H1 (cell line): Measurements from ENCODE around the gene SORCS3. TPM values are rescaled to one million over a fixed set of nuclear protein-coding genes. Genes with fewer than 3 reads are reported as not detected.
A peak's percentile ranks its signal among the peaks of the same experiment; 100 is the strongest.

Experiments used
- CTCF ChIA-PET: fragments of 300-600 bp; sonication (Branson Sonifier 250); formaldehyde crosslinking; loops from one replicate; lab custom pipeline; 2021; ENCODE audit not compliant: partially characterized antibody; lab: Charles Lee
- POLR2A ChIA-PET: fragments of 300-600 bp; sonication (Branson Sonifier 250); formaldehyde crosslinking; loops from one replicate; lab custom pipeline; 2021; ENCODE audit warnings: inconsistent platforms; ENCODE audit not compliant: partially characterized antibody; lab: Charles Lee
- DNase-seq, 2 experiments: peaks; one replicate each; pipeline versions ENCODE4 v3.0.0 to v3.0.0-alpha.2; 2010 to 2022; ENCODE audit warnings: low spot score in 2 of 2, low read depth in 1 of 2, mixed read lengths in 1 of 2
- FAIRE-seq: peaks from 2 replicates; lab custom pipeline; 2011; peaks lifted over from hg19 to GRCh38; lab: Jason Lieb, UNC
- H2AFZ ChIP-seq: 2 replicates; pipeline ENCODE4 v1.8.1; 2012; ENCODE audit warnings: low read length, inconsistent platforms
- H2AK5ac ChIP-seq: 2 replicates; pipeline ENCODE4 v1.6.1; 2013; ENCODE audit warnings: low read depth, low read length
- H2BK120ac ChIP-seq: replicated peaks from 2 replicates; pipeline ENCODE3; 2013; ENCODE audit warnings: low read depth, low read length, inconsistent platforms
- H2BK12ac ChIP-seq: 2 replicates; pipeline ENCODE4 v1.6.1; 2013; ENCODE audit warnings: low read depth, low read length
- H2BK15ac ChIP-seq: 2 replicates; pipeline ENCODE4 v1.6.1; 2013; ENCODE audit warnings: low read length
- H2BK20ac ChIP-seq: 2 replicates; pipeline ENCODE4 v1.6.1; 2013; ENCODE audit warnings: low read length
- H2BK5ac ChIP-seq: 2 replicates; pipeline ENCODE4 v1.6.1; 2013; ENCODE audit warnings: low read depth, low read length
- H3K14ac ChIP-seq: 2 replicates; pipeline ENCODE4 v1.6.1; 2013; ENCODE audit warnings: inconsistent platforms; ENCODE audit not compliant: insufficient read length
- H3K18ac ChIP-seq: 2 replicates; pipeline ENCODE4 v1.6.1; 2013; ENCODE audit warnings: low read length; ENCODE audit errors: extremely low read depth
- H3K23ac ChIP-seq: 2 replicates; pipeline ENCODE4 v1.6.1; 2013; ENCODE audit warnings: inconsistent platforms; ENCODE audit not compliant: insufficient read length
- H3K23me2 ChIP-seq: 2 replicates; pipeline ENCODE4 v1.6.1; 2013; ENCODE audit warnings: low read depth, low read length
- H3K27ac ChIP-seq: 2 replicates; pipeline ENCODE4 v1.6.1; 2011; ENCODE audit warnings: low read depth, low read length, inconsistent platforms
- H3K27me3 ChIP-seq, 4 experiments: replicated peaks in 1 of 4; 1 replicate in 1 of 4; 2 replicates in 3 of 4; pipeline versions ENCODE4 v1.6.1 to v1.8.1; 2011 to 2013; ENCODE audit warnings: low read length in 3 of 4, mild to moderate bottlenecking in 3 of 4, inconsistent platforms in 2 of 4, mixed read lengths in 2 of 4, moderate library complexity in 1 of 4; ENCODE audit not compliant: control insufficient read depth in 3 of 4, insufficient read depth in 3 of 4; ENCODE audit errors: extremely low read depth in 1 of 4
- H3K36me3 ChIP-seq, 4 experiments: 2 replicates each; pipeline versions ENCODE4 v1.6.1 to v1.8.1; 2011 to 2013; ENCODE audit warnings: mild to moderate bottlenecking in 4 of 4, low read length in 3 of 4, moderate library complexity in 2 of 4, control low read depth in 1 of 4, inconsistent platforms in 1 of 4; ENCODE audit not compliant: insufficient read depth in 4 of 4, control insufficient read depth in 2 of 4
- H3K4ac ChIP-seq: replicated peaks from 2 replicates; pipeline ENCODE3; 2013; ENCODE audit warnings: low read length, low read depth, mixed read lengths, inconsistent platforms; ENCODE audit not compliant: insufficient read length
- H3K4me1 ChIP-seq, 4 experiments: replicated peaks in 1 of 4; 1 replicate in 1 of 4; 2 replicates in 3 of 4; pipeline versions ENCODE4 v1.6.1 to v1.8.1; 2011 to 2013; ENCODE audit warnings: low read length in 3 of 4, inconsistent platforms in 2 of 4, mixed read lengths in 1 of 4; ENCODE audit not compliant: insufficient read depth in 4 of 4, control insufficient read depth in 3 of 4
- H3K4me2 ChIP-seq, 2 experiments: 2 replicates each; pipeline versions ENCODE4 v1.6.1 to v1.8.1; 2011 to 2013; ENCODE audit warnings: low read depth in 2 of 2, low read length in 2 of 2, control low read depth in 1 of 2, inconsistent platforms in 1 of 2, mild to moderate bottlenecking in 1 of 2; ENCODE audit not compliant: insufficient read depth in 1 of 2
- H3K4me3 ChIP-seq, 4 experiments: fragments of 200-600, 300-600 bp in 1 of 4; sonication (generic), shearing (Covaris generic), sonication (Bioruptor Twin) in 1 of 4; 2 replicates each; pipeline versions ENCODE4 v1.5.1 to v1.8.1; 2011 to 2016; ENCODE audit warnings: low read length in 4 of 4, low read depth in 3 of 4, control low read depth in 2 of 4, inconsistent platforms in 2 of 4, mild to moderate bottlenecking in 2 of 4, mixed read lengths in 1 of 4, moderate library complexity in 1 of 4; ENCODE audit not compliant: insufficient read depth in 2 of 4; ENCODE audit errors: extremely low read depth in 1 of 4
- H3K56ac ChIP-seq: replicated peaks from 2 replicates; pipeline ENCODE3; 2013; ENCODE audit warnings: low read depth, mild to moderate bottlenecking, mixed read lengths, low read length, inconsistent platforms; ENCODE audit not compliant: insufficient read length
- H3K79me1 ChIP-seq: 2 replicates; pipeline ENCODE4 v1.6.1; 2013; ENCODE audit warnings: low read depth, low read length, control low read depth
- H3K79me2 ChIP-seq, 2 experiments: 2 replicates each; pipeline versions ENCODE4 v1.6.1 to v1.8.1; 2012 to 2013; ENCODE audit warnings: low read length in 2 of 2, mild to moderate bottlenecking in 2 of 2, inconsistent platforms in 1 of 2; ENCODE audit not compliant: insufficient read depth in 2 of 2, control insufficient read depth in 1 of 2
- H3K9ac ChIP-seq, 4 experiments: replicated peaks in 1 of 4; 1 replicate in 1 of 4; 2 replicates in 3 of 4; pipeline versions ENCODE4 v1.6.1 to v1.8.1; 2011 to 2013; ENCODE audit warnings: low read depth in 3 of 4, low read length in 3 of 4, control low read depth in 2 of 4, mild to moderate bottlenecking in 2 of 4, moderate library complexity in 2 of 4, inconsistent platforms in 1 of 4; ENCODE audit errors: extremely low read depth in 1 of 4
- H3K9me3 ChIP-seq, 2 experiments: 2 replicates each; pipeline versions ENCODE4 v1.6.1 to v1.8.1; 2012 to 2013; ENCODE audit warnings: mild to moderate bottlenecking in 2 of 2, moderate library complexity in 2 of 2, control low read depth in 1 of 2, inconsistent platforms in 1 of 2, low read depth in 1 of 2, low read length in 1 of 2, mixed read lengths in 1 of 2; ENCODE audit not compliant: insufficient read depth in 2 of 2
- H4K20me1 ChIP-seq, 2 experiments: replicated peaks in 1 of 2; 2 replicates each; pipeline versions ENCODE3 to v1.8.1; 2011 to 2013; ENCODE audit warnings: inconsistent platforms in 2 of 2, low read length in 2 of 2, mild to moderate bottlenecking in 1 of 2; ENCODE audit not compliant: insufficient read depth in 2 of 2, control insufficient read depth in 1 of 2
- H4K5ac ChIP-seq: 2 replicates; pipeline ENCODE4 v1.6.1; 2013; ENCODE audit warnings: low read length, low read depth, mixed read lengths, inconsistent platforms; ENCODE audit not compliant: insufficient read length
- H4K8ac ChIP-seq: 2 replicates; pipeline ENCODE4 v1.8.0; 2013; ENCODE audit warnings: mild to moderate bottlenecking, moderate library complexity, low read length, inconsistent platforms; ENCODE audit not compliant: insufficient read depth; ENCODE audit errors: extremely low read depth
- H4K91ac ChIP-seq: replicated peaks from 2 replicates; pipeline ENCODE3; 2013; ENCODE audit warnings: low read length, mixed read lengths, inconsistent platforms; ENCODE audit not compliant: insufficient read length
- BRCA1 ChIP-seq: IDR thresholded peaks from 2 replicates; pipeline ENCODE4 v1.6.1; 2012; ENCODE audit warnings: low read depth, low read length, improper control_type of control experiment
- CREB1 ChIP-seq: IDR thresholded peaks from 2 replicates; pipeline ENCODE4 v1.6.1; 2012; ENCODE audit warnings: inconsistent platforms
- CTBP2 ChIP-seq: IDR thresholded peaks from 2 replicates; pipeline ENCODE4 v1.7.0; 2011; ENCODE audit warnings: borderline replicate concordance, mild to moderate bottlenecking, moderate library complexity, mixed read lengths, low read length; ENCODE audit not compliant: insufficient read depth, insufficient read length
- NANOG ChIP-seq: IDR thresholded peaks from 2 replicates; pipeline ENCODE4 v1.6.1; 2011; ENCODE audit warnings: low read length, low read depth, mild to moderate bottlenecking, inconsistent platforms; ENCODE audit not compliant: insufficient read depth, poor library complexity, severe bottlenecking
- RNF2 ChIP-seq: fragments of 200-900, 300-1000 bp; sonication (generic); IDR thresholded peaks from 2 replicates; pipeline ENCODE4 v1.7.1; 2016; ENCODE audit warnings: borderline replicate concordance, low read depth, mild to moderate bottlenecking, antibody characterized with exemption, low read length; ENCODE audit not compliant: poor library complexity, severe bottlenecking; ENCODE audit errors: missing control alignments
- RXRA ChIP-seq: IDR thresholded peaks from 2 replicates; pipeline ENCODE4 v1.6.1; 2011; ENCODE audit warnings: low read depth, mild to moderate bottlenecking, low read length, moderate library complexity; ENCODE audit not compliant: insufficient read depth
- TAF1 ChIP-seq: IDR thresholded peaks from 2 replicates; pipeline ENCODE4 v1.6.1; 2011; ENCODE audit warnings: mild to moderate bottlenecking, low read depth, low read length
- TAF7 ChIP-seq: optimal IDR thresholded peaks from 2 replicates; pipeline ENCODE3; 2011; ENCODE audit warnings: low read depth, mild to moderate bottlenecking, inconsistent platforms, low read length, moderate library complexity, borderline replicate concordance
- TCF12 ChIP-seq: IDR thresholded peaks from 2 replicates; pipeline ENCODE4 v1.6.1; 2011; ENCODE audit warnings: low read depth, mild to moderate bottlenecking, low read length
- WGBS, 2 experiments: shearing (Covaris generic) in 1 of 2; methylation state at CpG; one replicate each; pipeline versions ENCODE4 v1.1.6 to v1.1.7; 2013 to 2015; ENCODE audit warnings: low lambda C conversion rate in 2 of 2, mixed read lengths in 2 of 2, inconsistent platforms in 1 of 2, low coverage in 1 of 2, missing lambda C conversion rate in 1 of 2; ENCODE audit not compliant: insufficient replicate concordance in 2 of 2, insufficient coverage in 1 of 2, insufficient read length in 1 of 2; ENCODE audit errors: extremely low coverage in 1 of 2, missing lambda C conversion rate in 1 of 2; 5-methylcytosine and 5-hydroxymethylcytosine counted together
- polyA plus RNA-seq, 7 experiments: library from polyadenylated mRNA; depleted of rRNA in 3 of 7; stranded (reverse) in 5 of 7; unstranded in 2 of 7; fragments of >200 nt in 5 of 7; fragments of 200-250 nt in 2 of 7; gene quantifications; 1 replicate in 5 of 7; 2 replicates in 1 of 7; 4 replicates in 1 of 7; pipeline versions ENCODE4 v1.2.1 to v1.2.3, GENCODE V29; 2011 to 2013; ENCODE audit warnings: missing spikeins in 2 of 7, mixed read lengths in 2 of 7
- total RNA-seq: library from RNA; stranded (reverse); fragmentation: NEBNext Ultra II Directional; extraction: Animal tissue kit (Norgen Biotek cat#: 25700); gene quantifications from 2 replicates; pipeline ENCODE4 v1.2.1, GENCODE V29; 2021

The SORCS3 gene
- total and polyA plus RNA-seq, 2 of the 8 experiments (the other 6 are each of a cell fraction or from before 2014, with no cell fraction given), result 0.26 to 0.88 TPM

GRCh38 chr10:105188737-105189462 is 547.8 kb downstream of the SORCS3 start:
- Histone ChIP-seq H3K79me1 (no peaks in the 10 kb centered on the region), H3K56ac (no peak overlapping the region), H3K23me2 (no peaks in the 10 kb centered on the region), H4K20me1 (no peaks in the 10 kb centered on the region), H3K18ac (no peak overlapping the region), H3K27ac (no peak overlapping the region), H3K27me3 (no peaks in the 10 kb centered on the region), H2BK5ac (no peak overlapping the region), H2BK120ac (no peak overlapping the region), H3K79me2 (no peaks in the 10 kb centered on the region), H3K9ac (no peak overlapping the region), H3K4ac (no peak overlapping the region), H3K4me2 (no peak overlapping the region), H3K23ac (no peak overlapping the region), H3K36me3 (no peaks in the 10 kb centered on the region), H3K4me3 (no peak overlapping the region), H2AFZ (peak overlapping the region; percentile 45; the same call in 1 of the 2 replicates), H4K5ac (no peak overlapping the region), H2BK20ac (no peak overlapping the region), H4K8ac (no peak overlapping the region), H3K4me1 (peaks cover 0 to 3% (median 1%) of the 10 kb centered on the region in 4 experiments; a peak in 3 of 7 replicates), H4K91ac (no peak overlapping the region), H2BK12ac (no peak overlapping the region), H3K9me3 (no peaks in the 10 kb centered on the region), H2AK5ac (no peak overlapping the region), H3K14ac (no peak overlapping the region), H2BK15ac (no peak overlapping the region)
- 87% methylated on average over 6 of the region's 6 CpGs; no CpG with 5 or more reads in 1 of the 2 experiments for WGBS, 2 experiments
- ChIA-PET POLR2A (no interaction called here), CTCF (interaction anchor here (1.2 kb wide), 1 partner anchor 117 kb away, joined by 4 read pairs; no protein-coding TSS in a partner anchor)
- DNase-seq (no peak), FAIRE-seq (no peak)
- no peak for TF ChIP-seq BRCA1
- TF ChIP-seq RXRA, result no peak
- TF ChIP-seq TAF1, result no peak
- TF ChIP-seq RNF2, result no peak
- TF ChIP-seq CTBP2, result no peak
- TF ChIP-seq TAF7, result no peak
- no peak for TF ChIP-seq TCF12
- no peak for TF ChIP-seq CREB1
- no peak for TF ChIP-seq NANOG
